Stimulated activated CD8-positive, alpha-beta memory T cell treated with anti-CD3 and anti-CD28 coated beads, Interleukin-7, amount 100 ng/mL, for 1 hour (primary cell): ENCODE results near the gene SULF2.

Experiments used
- DNase-seq, 2 donors: peaks; one replicate each; pipeline ENCODE4 v3.0.0-alpha.2; 2020; ENCODE audit warnings: low read depth in 2 of 2

The SULF2 gene

GRCh38 chr20:47711046-47711752 lies 74.1 kb downstream of the SULF2 start:
- no peak for DNase-seq

- no peak for DNase-seq
Measured at GRCh38 chr20:47710665-47711045, 74.6 kb downstream of the SULF2 start.

DNA sequence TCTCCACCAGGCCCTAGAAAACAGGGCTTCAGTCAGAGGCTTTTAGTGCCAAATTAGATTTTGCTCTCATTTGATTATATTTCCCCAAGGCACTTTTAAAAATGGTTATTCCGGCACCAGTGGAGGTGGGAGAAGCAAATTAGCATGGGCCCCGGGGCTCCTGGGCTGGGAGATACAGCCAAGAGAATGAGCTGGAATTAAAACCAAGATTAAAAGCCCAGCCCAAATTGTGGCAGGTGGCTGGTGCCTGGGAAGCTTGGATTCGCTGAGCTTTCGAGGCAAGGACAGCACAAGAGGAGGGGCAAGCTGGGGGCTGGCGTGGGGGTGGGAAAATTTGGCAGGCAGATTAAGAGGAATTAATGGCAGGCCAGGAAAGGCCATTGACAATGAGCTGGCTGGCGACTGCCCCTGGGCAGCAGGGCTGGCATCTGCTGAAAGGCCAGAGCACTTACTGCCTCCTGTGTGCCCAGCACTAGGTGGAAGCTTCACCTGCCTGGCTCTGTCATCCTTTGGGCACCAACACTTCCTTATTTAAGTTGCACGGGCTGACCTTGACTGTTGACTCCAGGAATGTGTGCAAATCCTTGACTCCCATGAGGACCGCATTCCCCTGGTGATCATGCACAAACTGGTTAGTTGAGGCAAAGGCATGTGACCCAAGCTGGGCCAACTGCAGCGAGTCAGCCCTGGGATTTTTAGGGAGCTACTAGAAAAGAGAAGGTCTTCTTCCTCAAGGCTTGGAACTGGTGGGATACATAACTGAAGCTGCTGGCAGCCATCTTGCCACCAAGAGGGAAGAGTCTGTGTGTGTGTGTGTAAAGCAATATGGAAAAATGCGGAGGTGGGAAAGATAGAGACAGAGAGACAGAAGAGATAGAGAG lies 76.1 kb downstream of the SULF2 start:
- DNase-seq: no peak

DNA sequence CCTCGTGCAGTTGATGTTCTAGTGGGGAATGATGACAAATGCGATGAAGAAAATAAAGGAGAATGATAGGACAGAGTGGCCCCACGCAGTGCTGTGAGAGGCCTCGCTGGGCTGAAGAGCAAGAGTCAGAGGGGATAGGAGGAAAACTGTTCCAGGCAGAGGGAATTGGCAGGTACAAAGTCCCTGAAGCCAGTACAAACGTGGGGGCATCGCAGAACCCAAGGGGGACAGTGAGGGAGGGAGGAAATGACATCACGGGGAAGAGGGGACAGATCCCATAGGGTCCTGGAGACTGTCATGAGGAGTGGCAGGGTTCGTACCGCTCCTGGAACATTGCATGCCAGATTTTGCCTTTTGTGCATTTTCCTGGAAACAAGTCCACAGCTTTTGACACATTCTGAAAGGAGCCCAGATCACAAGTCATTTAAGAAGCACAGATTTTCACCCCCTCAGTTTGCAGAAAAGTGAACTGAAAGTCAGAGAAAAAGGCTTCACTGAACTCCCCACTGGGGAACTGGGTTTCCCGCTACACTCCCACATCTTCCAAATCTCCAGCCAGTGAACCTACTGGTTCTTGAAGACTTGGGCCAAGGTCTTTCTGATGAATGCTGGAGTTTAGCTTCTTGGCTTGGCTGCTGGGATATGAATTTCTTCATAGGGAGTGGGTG lies 77.0 kb downstream of the SULF2 start:
- DNase-seq: no peak

DNA sequence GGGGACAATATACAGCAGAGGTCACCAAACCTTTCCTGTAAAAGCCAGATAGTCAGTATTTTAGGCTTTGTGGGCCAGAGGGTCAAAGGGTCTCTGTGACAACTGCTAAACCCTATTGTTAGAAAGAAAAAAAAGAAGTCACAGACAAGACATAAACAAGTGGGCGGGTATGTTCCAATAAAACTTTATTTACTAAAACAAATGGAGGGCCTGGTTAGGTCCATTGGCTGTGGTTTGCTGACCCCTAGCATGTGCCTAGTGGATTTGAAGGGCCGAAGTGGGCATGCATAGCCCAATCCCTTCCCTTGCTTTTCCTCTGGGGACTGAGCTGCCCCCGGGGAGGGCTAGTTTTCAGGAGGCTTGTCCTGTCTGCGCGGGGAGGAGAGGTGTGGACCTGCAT lies 78.9 kb downstream of the SULF2 start:
- DNase-seq: no peak

DNA sequence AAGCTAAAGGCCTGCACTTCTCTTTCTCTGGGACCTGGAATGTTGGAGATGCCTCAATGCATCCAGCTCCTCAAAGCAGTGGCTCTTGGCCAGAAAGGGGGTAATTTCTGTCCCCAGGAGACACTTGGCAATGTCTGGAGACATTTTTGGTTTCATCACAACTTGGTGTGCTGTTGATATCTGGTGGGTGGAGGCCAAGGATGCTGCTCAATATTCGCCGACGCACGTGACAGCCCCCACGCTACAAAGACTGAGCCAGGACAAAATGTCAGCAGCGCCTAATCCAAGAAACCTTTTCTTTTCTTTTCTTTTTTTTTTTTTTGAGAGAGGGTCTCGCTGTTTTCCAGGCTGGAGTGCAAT lies 79.8 kb downstream of the SULF2 start:
- DNase-seq: no peak

GRCh38 chr20:47704746-47705496 lies 80.4 kb downstream of the SULF2 start:
- DNase-seq: no peak

GRCh38 chr20:47703748-47704147 lies 81.5 kb downstream of the SULF2 start:
- no peak for DNase-seq

GRCh38 chr20:47701612-47702011 lies 83.7 kb downstream of the SULF2 start:
- DNase-seq: no peak

- DNase-seq: no peak
Measured at GRCh38 chr20:47700327-47700726, 85.0 kb downstream of the SULF2 start.

DNA sequence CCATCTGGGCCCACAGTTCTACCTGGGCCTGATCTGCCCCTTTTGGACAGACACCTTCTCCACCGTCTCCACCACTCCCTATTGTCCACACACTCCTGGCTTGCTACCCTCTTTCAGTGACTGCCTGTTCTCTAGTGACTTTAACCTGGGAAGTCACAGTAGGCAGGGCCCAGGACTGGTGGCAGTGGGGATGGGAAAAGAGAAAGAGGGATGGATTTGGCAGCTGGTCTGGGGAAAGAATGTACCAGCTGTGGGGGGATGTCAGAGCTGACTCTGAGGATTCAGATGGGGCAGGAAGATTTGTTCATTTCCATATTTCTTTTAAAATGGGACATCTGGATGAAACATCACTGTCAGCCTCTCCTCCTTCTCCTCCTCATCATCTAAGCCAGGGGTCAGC lies 85.5 kb downstream of the SULF2 start:
- DNase-seq: no peak

GRCh38 chr20:47698142-47698541 lies 87.1 kb downstream of the SULF2 start:
- no peak for DNase-seq

- no peak for DNase-seq
Measured at GRCh38 chr20:47696856-47697255, 88.4 kb downstream of the SULF2 start.

- DNase-seq: no peak
Measured at GRCh38 chr20:47694021-47694818, 91.1 kb downstream of the SULF2 start.

DNA sequence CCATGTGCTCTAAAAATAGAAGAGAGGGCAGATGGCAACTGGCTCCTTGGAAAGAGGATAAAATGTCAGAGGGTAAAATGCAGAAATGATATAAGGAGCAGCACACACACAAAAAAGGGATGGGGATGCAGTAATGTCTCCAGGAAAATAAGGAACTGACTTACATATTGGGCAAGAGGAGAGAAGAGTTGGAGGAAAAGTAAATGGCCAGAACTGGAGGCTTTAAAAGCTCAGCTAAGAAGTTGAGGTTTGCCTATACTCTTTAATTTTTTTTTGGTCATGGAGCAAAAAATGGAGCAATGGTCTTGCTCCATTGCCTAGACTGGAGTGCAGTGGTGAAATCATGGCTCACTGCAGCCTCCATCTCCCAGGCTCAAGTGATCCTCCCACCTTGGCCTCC lies 93.7 kb downstream of the SULF2 start:
- DNase-seq: no peak

GRCh38 chr20:47689731-47690130 lies 95.5 kb downstream of the SULF2 start:
- DNase-seq: no peak

- DNase-seq: no peak
Measured at GRCh38 chr20:47688385-47689381, 96.6 kb downstream of the SULF2 start.

DNA sequence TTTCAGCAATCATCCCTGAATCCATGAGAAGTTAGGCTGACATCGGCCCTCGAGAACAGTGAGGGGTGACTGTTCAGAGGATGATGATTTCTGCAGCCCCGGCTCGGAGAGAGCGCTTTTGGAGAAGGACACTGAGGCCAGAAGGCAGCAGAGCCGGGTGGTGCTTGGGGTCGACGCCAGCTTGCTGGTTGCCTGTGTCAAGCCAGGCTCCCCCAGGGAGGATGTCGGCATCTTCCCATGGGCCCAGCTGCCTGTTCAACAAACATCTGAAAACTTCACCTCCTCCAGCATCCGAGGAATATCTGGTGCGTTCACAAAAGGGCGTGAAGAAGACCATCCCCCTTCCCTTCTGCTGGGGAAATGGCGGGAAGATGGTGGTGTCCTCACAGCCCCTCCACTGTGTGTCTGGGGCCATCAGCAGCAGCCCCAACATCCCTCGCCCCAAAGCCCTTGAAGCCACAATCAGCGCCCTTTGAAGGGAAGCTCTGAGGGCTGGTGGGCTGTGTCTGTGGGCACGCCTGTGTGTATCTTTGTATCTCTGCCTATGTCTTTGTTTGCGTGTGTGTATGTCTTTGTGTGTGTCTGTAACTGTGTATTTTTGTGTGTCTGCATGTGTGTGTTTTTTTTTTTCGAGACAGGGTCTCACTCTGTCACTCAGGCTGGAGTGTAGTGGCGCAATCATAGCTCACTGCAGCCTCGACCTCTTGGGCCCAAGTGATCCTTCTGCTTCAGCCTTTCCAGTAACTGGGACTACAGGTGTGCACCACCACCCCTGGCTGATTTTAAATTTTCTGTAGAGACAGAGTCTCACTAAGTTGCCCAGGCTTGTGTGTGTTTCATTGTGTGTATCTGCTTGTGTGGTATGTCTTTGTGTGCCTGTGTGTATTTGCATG lies 97.9 kb downstream of the SULF2 start:
- no peak for DNase-seq

- no peak for DNase-seq
Measured at GRCh38 chr20:47686545-47686944, 98.7 kb downstream of the SULF2 start.
